Erythroblast (primary cell): Measurements from ENCODE around the gene CENPL.

ENCODE experiments used
- GATA1 ChIP-seq: IDR thresholded peaks from 2 replicates; pipeline ENCODE4 v1.6.1; 2011; ENCODE audit warnings: low read depth, mild to moderate bottlenecking, control low read depth, low read length, moderate library complexity
- POLR2A ChIP-seq: IDR thresholded peaks from 2 replicates; pipeline ENCODE4 v1.6.1; 2011; ENCODE audit warnings: mild to moderate bottlenecking, low read length

- TF ChIP-seq POLR2A (no peak), GATA1 (no peak)
These were observed 2.9 kb upstream of the CENPL start for GRCh38 chr1:173827611-173828010.
